H1 (cell line): Measurements from ENCODE around the gene FOXN3. TPM values are rescaled to one million over a fixed set of nuclear protein-coding genes. Genes with fewer than 3 reads are reported as not detected.

Experiments used
- CTCF ChIA-PET: fragments of 300-600 bp; sonication (Branson Sonifier 250); formaldehyde crosslinking; loops from one replicate; lab custom pipeline; 2021; ENCODE audit not compliant: partially characterized antibody; lab: Charles Lee
- POLR2A ChIA-PET: fragments of 300-600 bp; sonication (Branson Sonifier 250); formaldehyde crosslinking; loops from one replicate; lab custom pipeline; 2021; ENCODE audit warnings: inconsistent platforms; ENCODE audit not compliant: partially characterized antibody; lab: Charles Lee
- DNase-seq, 2 experiments: peaks; one replicate each; pipeline versions ENCODE4 v3.0.0 to v3.0.0-alpha.2; 2010 to 2022; ENCODE audit warnings: low spot score in 2 of 2, low read depth in 1 of 2, mixed read lengths in 1 of 2
- FAIRE-seq: peaks from 2 replicates; lab custom pipeline; 2011; peaks lifted over from hg19 to GRCh38; lab: Jason Lieb, UNC
- H2AFZ ChIP-seq: 2 replicates; pipeline ENCODE4 v1.8.1; 2012; ENCODE audit warnings: low read length, inconsistent platforms
- H2AK5ac ChIP-seq: 2 replicates; pipeline ENCODE4 v1.6.1; 2013; ENCODE audit warnings: low read depth, low read length
- H2BK120ac ChIP-seq: replicated peaks from 2 replicates; pipeline ENCODE3; 2013; ENCODE audit warnings: low read depth, low read length, inconsistent platforms
- H2BK12ac ChIP-seq: 2 replicates; pipeline ENCODE4 v1.6.1; 2013; ENCODE audit warnings: low read depth, low read length
- H2BK15ac ChIP-seq: 2 replicates; pipeline ENCODE4 v1.6.1; 2013; ENCODE audit warnings: low read length
- H2BK20ac ChIP-seq: 2 replicates; pipeline ENCODE4 v1.6.1; 2013; ENCODE audit warnings: low read length
- H2BK5ac ChIP-seq: 2 replicates; pipeline ENCODE4 v1.6.1; 2013; ENCODE audit warnings: low read depth, low read length
- H3K14ac ChIP-seq: 2 replicates; pipeline ENCODE4 v1.6.1; 2013; ENCODE audit warnings: inconsistent platforms; ENCODE audit not compliant: insufficient read length
- H3K18ac ChIP-seq: 2 replicates; pipeline ENCODE4 v1.6.1; 2013; ENCODE audit warnings: low read length; ENCODE audit errors: extremely low read depth
- H3K23ac ChIP-seq: 2 replicates; pipeline ENCODE4 v1.6.1; 2013; ENCODE audit warnings: inconsistent platforms; ENCODE audit not compliant: insufficient read length
- H3K23me2 ChIP-seq: 2 replicates; pipeline ENCODE4 v1.6.1; 2013; ENCODE audit warnings: low read depth, low read length
- H3K27ac ChIP-seq: 2 replicates; pipeline ENCODE4 v1.6.1; 2011; ENCODE audit warnings: low read depth, low read length, inconsistent platforms
- H3K27me3 ChIP-seq, 4 experiments: replicated peaks in 1 of 4; 1 replicate in 1 of 4; 2 replicates in 3 of 4; pipeline versions ENCODE4 v1.6.1 to v1.8.1; 2011 to 2013; ENCODE audit warnings: low read length in 3 of 4, mild to moderate bottlenecking in 3 of 4, inconsistent platforms in 2 of 4, mixed read lengths in 2 of 4, moderate library complexity in 1 of 4; ENCODE audit not compliant: control insufficient read depth in 3 of 4, insufficient read depth in 3 of 4; ENCODE audit errors: extremely low read depth in 1 of 4
- H3K36me3 ChIP-seq, 4 experiments: 2 replicates each; pipeline versions ENCODE4 v1.6.1 to v1.8.1; 2011 to 2013; ENCODE audit warnings: mild to moderate bottlenecking in 4 of 4, low read length in 3 of 4, moderate library complexity in 2 of 4, control low read depth in 1 of 4, inconsistent platforms in 1 of 4; ENCODE audit not compliant: insufficient read depth in 4 of 4, control insufficient read depth in 2 of 4
- H3K4ac ChIP-seq: replicated peaks from 2 replicates; pipeline ENCODE3; 2013; ENCODE audit warnings: low read length, low read depth, mixed read lengths, inconsistent platforms; ENCODE audit not compliant: insufficient read length
- H3K4me1 ChIP-seq, 4 experiments: replicated peaks in 1 of 4; 1 replicate in 1 of 4; 2 replicates in 3 of 4; pipeline versions ENCODE4 v1.6.1 to v1.8.1; 2011 to 2013; ENCODE audit warnings: low read length in 3 of 4, inconsistent platforms in 2 of 4, mixed read lengths in 1 of 4; ENCODE audit not compliant: insufficient read depth in 4 of 4, control insufficient read depth in 3 of 4
- H3K4me2 ChIP-seq, 2 experiments: 2 replicates each; pipeline versions ENCODE4 v1.6.1 to v1.8.1; 2011 to 2013; ENCODE audit warnings: low read depth in 2 of 2, low read length in 2 of 2, control low read depth in 1 of 2, inconsistent platforms in 1 of 2, mild to moderate bottlenecking in 1 of 2; ENCODE audit not compliant: insufficient read depth in 1 of 2
- H3K4me3 ChIP-seq, 4 experiments: fragments of 200-600, 300-600 bp in 1 of 4; sonication (generic), shearing (Covaris generic), sonication (Bioruptor Twin) in 1 of 4; 2 replicates each; pipeline versions ENCODE4 v1.5.1 to v1.8.1; 2011 to 2016; ENCODE audit warnings: low read length in 4 of 4, low read depth in 3 of 4, control low read depth in 2 of 4, inconsistent platforms in 2 of 4, mild to moderate bottlenecking in 2 of 4, mixed read lengths in 1 of 4, moderate library complexity in 1 of 4; ENCODE audit not compliant: insufficient read depth in 2 of 4; ENCODE audit errors: extremely low read depth in 1 of 4
- H3K56ac ChIP-seq: replicated peaks from 2 replicates; pipeline ENCODE3; 2013; ENCODE audit warnings: low read depth, mild to moderate bottlenecking, mixed read lengths, low read length, inconsistent platforms; ENCODE audit not compliant: insufficient read length
- H3K79me1 ChIP-seq: 2 replicates; pipeline ENCODE4 v1.6.1; 2013; ENCODE audit warnings: low read depth, low read length, control low read depth
- H3K79me2 ChIP-seq, 2 experiments: 2 replicates each; pipeline versions ENCODE4 v1.6.1 to v1.8.1; 2012 to 2013; ENCODE audit warnings: low read length in 2 of 2, mild to moderate bottlenecking in 2 of 2, inconsistent platforms in 1 of 2; ENCODE audit not compliant: insufficient read depth in 2 of 2, control insufficient read depth in 1 of 2
- H3K9ac ChIP-seq, 4 experiments: replicated peaks in 1 of 4; 1 replicate in 1 of 4; 2 replicates in 3 of 4; pipeline versions ENCODE4 v1.6.1 to v1.8.1; 2011 to 2013; ENCODE audit warnings: low read depth in 3 of 4, low read length in 3 of 4, control low read depth in 2 of 4, mild to moderate bottlenecking in 2 of 4, moderate library complexity in 2 of 4, inconsistent platforms in 1 of 4; ENCODE audit errors: extremely low read depth in 1 of 4
- H3K9me3 ChIP-seq, 2 experiments: 2 replicates each; pipeline versions ENCODE4 v1.6.1 to v1.8.1; 2012 to 2013; ENCODE audit warnings: mild to moderate bottlenecking in 2 of 2, moderate library complexity in 2 of 2, control low read depth in 1 of 2, inconsistent platforms in 1 of 2, low read depth in 1 of 2, low read length in 1 of 2, mixed read lengths in 1 of 2; ENCODE audit not compliant: insufficient read depth in 2 of 2
- H4K20me1 ChIP-seq, 2 experiments: replicated peaks in 1 of 2; 2 replicates each; pipeline versions ENCODE3 to v1.8.1; 2011 to 2013; ENCODE audit warnings: inconsistent platforms in 2 of 2, low read length in 2 of 2, mild to moderate bottlenecking in 1 of 2; ENCODE audit not compliant: insufficient read depth in 2 of 2, control insufficient read depth in 1 of 2
- H4K5ac ChIP-seq: 2 replicates; pipeline ENCODE4 v1.6.1; 2013; ENCODE audit warnings: low read length, low read depth, mixed read lengths, inconsistent platforms; ENCODE audit not compliant: insufficient read length
- H4K8ac ChIP-seq: 2 replicates; pipeline ENCODE4 v1.8.0; 2013; ENCODE audit warnings: mild to moderate bottlenecking, moderate library complexity, low read length, inconsistent platforms; ENCODE audit not compliant: insufficient read depth; ENCODE audit errors: extremely low read depth
- H4K91ac ChIP-seq: replicated peaks from 2 replicates; pipeline ENCODE3; 2013; ENCODE audit warnings: low read length, mixed read lengths, inconsistent platforms; ENCODE audit not compliant: insufficient read length
- BCL11A ChIP-seq, 2 experiments: IDR thresholded peaks; one replicate each; pipeline ENCODE4 v1.6.1; 2011; ENCODE audit warnings: low read depth in 2 of 2, low read length in 2 of 2, mild to moderate bottlenecking in 2 of 2
- CTBP2 ChIP-seq: IDR thresholded peaks from 2 replicates; pipeline ENCODE4 v1.7.0; 2011; ENCODE audit warnings: borderline replicate concordance, mild to moderate bottlenecking, moderate library complexity, mixed read lengths, low read length; ENCODE audit not compliant: insufficient read depth, insufficient read length
- HDAC6 ChIP-seq: IDR thresholded peaks from one replicate; pipeline ENCODE4 v1.7.1; 2012; ENCODE audit warnings: low read depth, mild to moderate bottlenecking, inconsistent platforms, low read length, moderate library complexity
- JUN ChIP-seq: IDR thresholded peaks from 2 replicates; pipeline ENCODE4 v1.6.1; 2011; ENCODE audit warnings: low read depth, mild to moderate bottlenecking, improper control_type of control experiment, low read length
- KDM1A ChIP-seq: fragments of 200-600, 300-600 bp; sonication (generic); IDR thresholded peaks from 2 replicates; pipeline ENCODE4 v1.7.1; 2016; ENCODE audit warnings: mild to moderate bottlenecking, low read length, borderline replicate concordance
- MAFK ChIP-seq: IDR thresholded peaks from 2 replicates; pipeline ENCODE4 v1.6.1; 2012; ENCODE audit warnings: low read depth, mild to moderate bottlenecking, improper control_type of control experiment, low read length
- NANOG ChIP-seq: IDR thresholded peaks from 2 replicates; pipeline ENCODE4 v1.6.1; 2011; ENCODE audit warnings: low read length, low read depth, mild to moderate bottlenecking, inconsistent platforms; ENCODE audit not compliant: insufficient read depth, poor library complexity, severe bottlenecking
- RAD21 ChIP-seq, 2 experiments: IDR thresholded peaks in 1 of 2; conservative IDR thresholded peaks in 1 of 2; 2 replicates each; pipeline ENCODE4 v1.6.1; 2011; ENCODE audit warnings: low read depth in 2 of 2, low read length in 2 of 2, improper control_type of control experiment in 1 of 2, inconsistent platforms in 1 of 2, mild to moderate bottlenecking in 1 of 2, moderate library complexity in 1 of 2
- TBP ChIP-seq: IDR thresholded peaks from 2 replicates; pipeline ENCODE4 v1.6.1; 2011; ENCODE audit warnings: low read depth, low read length, improper control_type of control experiment
- WGBS, 2 experiments: shearing (Covaris generic) in 1 of 2; methylation state at CpG; one replicate each; pipeline versions ENCODE4 v1.1.6 to v1.1.7; 2013 to 2015; ENCODE audit warnings: low lambda C conversion rate in 2 of 2, mixed read lengths in 2 of 2, inconsistent platforms in 1 of 2, low coverage in 1 of 2, missing lambda C conversion rate in 1 of 2; ENCODE audit not compliant: insufficient replicate concordance in 2 of 2, insufficient coverage in 1 of 2, insufficient read length in 1 of 2; ENCODE audit errors: extremely low coverage in 1 of 2, missing lambda C conversion rate in 1 of 2; 5-methylcytosine and 5-hydroxymethylcytosine counted together
- polyA plus RNA-seq, 7 experiments: library from polyadenylated mRNA; depleted of rRNA in 3 of 7; stranded (reverse) in 5 of 7; unstranded in 2 of 7; fragments of >200 nt in 5 of 7; fragments of 200-250 nt in 2 of 7; gene quantifications; 1 replicate in 5 of 7; 2 replicates in 1 of 7; 4 replicates in 1 of 7; pipeline versions ENCODE4 v1.2.1 to v1.2.3, GENCODE V29; 2011 to 2013; ENCODE audit warnings: missing spikeins in 2 of 7, mixed read lengths in 2 of 7
- total RNA-seq: library from RNA; stranded (reverse); fragmentation: NEBNext Ultra II Directional; extraction: Animal tissue kit (Norgen Biotek cat#: 25700); gene quantifications from 2 replicates; pipeline ENCODE4 v1.2.1, GENCODE V29; 2021
- TF ChIP-seq, protein P1 (sequence below), 3 experiments: IDR thresholded peaks; 1 replicate in 2 of 3; 2 replicates in 1 of 3; pipeline versions ENCODE4 v1.5.1 to v1.6.1; 2011; ENCODE audit warnings: low read length in 3 of 3, mild to moderate bottlenecking in 3 of 3, inconsistent platforms in 2 of 3, low read depth in 1 of 3, moderate library complexity in 1 of 3; ENCODE audit not compliant: insufficient read depth in 1 of 3; ENCODE audit errors: control extremely low read depth in 1 of 3

FOXN3 gene
- total and polyA plus RNA-seq, 2 of the 8 experiments (the other 6 are each of a cell fraction or from before 2014, with no cell fraction given) = 52.6 to 178 TPM

DNA sequence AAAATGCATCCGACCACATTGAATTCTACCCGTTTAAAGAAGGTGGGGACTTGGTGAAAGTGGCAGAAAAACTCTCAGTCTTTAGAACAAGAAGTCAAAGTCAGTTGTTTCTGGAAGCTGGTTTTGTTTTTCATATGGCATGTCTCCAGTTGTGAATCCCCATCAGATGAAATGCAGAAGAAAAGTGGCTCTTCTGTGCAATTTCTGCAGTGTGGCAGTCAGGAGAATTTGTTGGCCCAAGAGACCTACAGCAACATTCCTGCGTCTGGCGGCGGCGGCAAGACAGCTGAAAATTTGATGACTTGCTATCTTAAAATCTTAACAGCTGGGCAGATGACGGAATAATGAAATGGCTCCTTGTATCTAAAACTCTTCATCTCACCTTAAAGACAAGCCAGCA lies 201.5 kb downstream of the FOXN3 start:
- DNase-seq (no peak), FAIRE-seq (no peak)
- Histone ChIP-seq H4K91ac (no peak overlapping the region), H3K27ac (no peak overlapping the region), H2BK20ac (no peak overlapping the region), H3K4me2 (no peak overlapping the region), H3K36me3 (peaks cover 0 to 7% (median 5%) of the 10 kb centered on the region in 4 experiments; a peak in 4 of 8 replicates), H3K9me3 (no peaks in the 10 kb centered on the region), H3K56ac (no peak overlapping the region), H3K79me2 (peaks cover 0 to 15% of the 10 kb centered on the region in 2 experiments; a peak in 2 of 4 replicates), H4K5ac (no peak overlapping the region), H2BK15ac (no peak overlapping the region), H2BK12ac (no peak overlapping the region), H2BK120ac (no peak overlapping the region), H3K4ac (no peak overlapping the region), H3K23ac (no peak overlapping the region), H3K18ac (no peak overlapping the region), H3K9ac (no peak overlapping the region), H3K4me1 (no peaks in the 10 kb centered on the region), H3K23me2 (no peaks in the 10 kb centered on the region), H4K8ac (no peak overlapping the region), H3K79me1 (no peaks in the 10 kb centered on the region; the same call in 1 of the 2 replicates), H3K27me3 (no peaks in the 10 kb centered on the region), H3K4me3 (no peak overlapping the region), H2AK5ac (no peak overlapping the region), H2BK5ac (no peak overlapping the region), H4K20me1 (peaks cover 5 to 6% of the 10 kb centered on the region in 2 experiments), H2AFZ (no peak overlapping the region), H3K14ac (no peak overlapping the region)
- WGBS, 2 experiments = 90% methylated on average over 7 of the region's 7 CpGs; no CpG with 5 or more reads in 1 of the 2 experiments
- POLR2A ChIA-PET = interaction anchor here (0.7 kb wide), 1 partner anchor 10 kb away, joined by 3 read pairs; no protein-coding TSS in a partner anchor
- CTCF ChIA-PET = interaction anchor here (0.9 kb wide), 1 partner anchor 11 kb away, joined by 3 read pairs; no protein-coding TSS in a partner anchor
- TF ChIP-seq MAFK (no peak), NANOG (no peak), HDAC6 (no peak), CTBP2 (no peak), JUN (no peak), TBP (no peak), RAD21 (IDR thresholded peaks at IDR 0.05 in 1 of 2, conservative IDR thresholded peaks at IDR 0.05 in 1 of 2; ENCODE audit: low read depth in 2 of 2, low read length in 2 of 2) (no peak), BCL11A (IDR thresholded peaks at IDR 0.05; ENCODE audit: low read depth in 2 of 2, low read length in 2 of 2) (no peak), KDM1A (no peak)
- TF ChIP-seq, protein P1, sequence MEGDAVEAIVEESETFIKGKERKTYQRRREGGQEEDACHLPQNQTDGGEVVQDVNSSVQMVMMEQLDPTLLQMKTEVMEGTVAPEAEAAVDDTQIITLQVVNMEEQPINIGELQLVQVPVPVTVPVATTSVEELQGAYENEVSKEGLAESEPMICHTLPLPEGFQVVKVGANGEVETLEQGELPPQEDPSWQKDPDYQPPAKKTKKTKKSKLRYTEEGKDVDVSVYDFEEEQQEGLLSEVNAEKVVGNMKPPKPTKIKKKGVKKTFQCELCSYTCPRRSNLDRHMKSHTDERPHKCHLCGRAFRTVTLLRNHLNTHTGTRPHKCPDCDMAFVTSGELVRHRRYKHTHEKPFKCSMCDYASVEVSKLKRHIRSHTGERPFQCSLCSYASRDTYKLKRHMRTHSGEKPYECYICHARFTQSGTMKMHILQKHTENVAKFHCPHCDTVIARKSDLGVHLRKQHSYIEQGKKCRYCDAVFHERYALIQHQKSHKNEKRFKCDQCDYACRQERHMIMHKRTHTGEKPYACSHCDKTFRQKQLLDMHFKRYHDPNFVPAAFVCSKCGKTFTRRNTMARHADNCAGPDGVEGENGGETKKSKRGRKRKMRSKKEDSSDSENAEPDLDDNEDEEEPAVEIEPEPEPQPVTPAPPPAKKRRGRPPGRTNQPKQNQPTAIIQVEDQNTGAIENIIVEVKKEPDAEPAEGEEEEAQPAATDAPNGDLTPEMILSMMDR (IDR thresholded peaks at IDR 0.05; ENCODE audit: control extremely low read depth in 1 of 3, insufficient read depth in 1 of 3, low read depth in 1 of 3, low read length in 3 of 3) = no peak
